H1 (cell line): ENCODE data around the gene MAP7D1. TPM values are rescaled to one million over a fixed set of nuclear protein-coding genes. Genes with fewer than 3 reads are reported as not detected.

Experiments used
- CTCF ChIA-PET: fragments of 300-600 bp; sonication (Branson Sonifier 250); formaldehyde crosslinking; loops from one replicate; lab custom pipeline; 2021; ENCODE audit not compliant: partially characterized antibody; lab: Charles Lee
- POLR2A ChIA-PET: fragments of 300-600 bp; sonication (Branson Sonifier 250); formaldehyde crosslinking; loops from one replicate; lab custom pipeline; 2021; ENCODE audit warnings: inconsistent platforms; ENCODE audit not compliant: partially characterized antibody; lab: Charles Lee
- DNase-seq, 2 experiments: peaks; one replicate each; pipeline versions ENCODE4 v3.0.0 to v3.0.0-alpha.2; 2010 to 2022; ENCODE audit warnings: low spot score in 2 of 2, low read depth in 1 of 2, mixed read lengths in 1 of 2
- FAIRE-seq: peaks from 2 replicates; lab custom pipeline; 2011; peaks lifted over from hg19 to GRCh38; lab: Jason Lieb, UNC
- H2AFZ ChIP-seq: 2 replicates; pipeline ENCODE4 v1.8.1; 2012; ENCODE audit warnings: low read length, inconsistent platforms
- H2AK5ac ChIP-seq: 2 replicates; pipeline ENCODE4 v1.6.1; 2013; ENCODE audit warnings: low read depth, low read length
- H2BK120ac ChIP-seq: replicated peaks from 2 replicates; pipeline ENCODE3; 2013; ENCODE audit warnings: low read depth, low read length, inconsistent platforms
- H2BK12ac ChIP-seq: 2 replicates; pipeline ENCODE4 v1.6.1; 2013; ENCODE audit warnings: low read depth, low read length
- H2BK15ac ChIP-seq: 2 replicates; pipeline ENCODE4 v1.6.1; 2013; ENCODE audit warnings: low read length
- H2BK20ac ChIP-seq: 2 replicates; pipeline ENCODE4 v1.6.1; 2013; ENCODE audit warnings: low read length
- H2BK5ac ChIP-seq: 2 replicates; pipeline ENCODE4 v1.6.1; 2013; ENCODE audit warnings: low read depth, low read length
- H3K14ac ChIP-seq: 2 replicates; pipeline ENCODE4 v1.6.1; 2013; ENCODE audit warnings: inconsistent platforms; ENCODE audit not compliant: insufficient read length
- H3K18ac ChIP-seq: 2 replicates; pipeline ENCODE4 v1.6.1; 2013; ENCODE audit warnings: low read length; ENCODE audit errors: extremely low read depth
- H3K23ac ChIP-seq: 2 replicates; pipeline ENCODE4 v1.6.1; 2013; ENCODE audit warnings: inconsistent platforms; ENCODE audit not compliant: insufficient read length
- H3K23me2 ChIP-seq: 2 replicates; pipeline ENCODE4 v1.6.1; 2013; ENCODE audit warnings: low read depth, low read length
- H3K27ac ChIP-seq: 2 replicates; pipeline ENCODE4 v1.6.1; 2011; ENCODE audit warnings: low read depth, low read length, inconsistent platforms
- H3K27me3 ChIP-seq, 4 experiments: replicated peaks in 1 of 4; 1 replicate in 1 of 4; 2 replicates in 3 of 4; pipeline versions ENCODE4 v1.6.1 to v1.8.1; 2011 to 2013; ENCODE audit warnings: low read length in 3 of 4, mild to moderate bottlenecking in 3 of 4, inconsistent platforms in 2 of 4, mixed read lengths in 2 of 4, moderate library complexity in 1 of 4; ENCODE audit not compliant: control insufficient read depth in 3 of 4, insufficient read depth in 3 of 4; ENCODE audit errors: extremely low read depth in 1 of 4
- H3K36me3 ChIP-seq, 4 experiments: 2 replicates each; pipeline versions ENCODE4 v1.6.1 to v1.8.1; 2011 to 2013; ENCODE audit warnings: mild to moderate bottlenecking in 4 of 4, low read length in 3 of 4, moderate library complexity in 2 of 4, control low read depth in 1 of 4, inconsistent platforms in 1 of 4; ENCODE audit not compliant: insufficient read depth in 4 of 4, control insufficient read depth in 2 of 4
- H3K4ac ChIP-seq: replicated peaks from 2 replicates; pipeline ENCODE3; 2013; ENCODE audit warnings: low read length, low read depth, mixed read lengths, inconsistent platforms; ENCODE audit not compliant: insufficient read length
- H3K4me1 ChIP-seq, 4 experiments: replicated peaks in 1 of 4; 1 replicate in 1 of 4; 2 replicates in 3 of 4; pipeline versions ENCODE4 v1.6.1 to v1.8.1; 2011 to 2013; ENCODE audit warnings: low read length in 3 of 4, inconsistent platforms in 2 of 4, mixed read lengths in 1 of 4; ENCODE audit not compliant: insufficient read depth in 4 of 4, control insufficient read depth in 3 of 4
- H3K4me2 ChIP-seq, 2 experiments: 2 replicates each; pipeline versions ENCODE4 v1.6.1 to v1.8.1; 2011 to 2013; ENCODE audit warnings: low read depth in 2 of 2, low read length in 2 of 2, control low read depth in 1 of 2, inconsistent platforms in 1 of 2, mild to moderate bottlenecking in 1 of 2; ENCODE audit not compliant: insufficient read depth in 1 of 2
- H3K4me3 ChIP-seq, 4 experiments: fragments of 200-600, 300-600 bp in 1 of 4; sonication (generic), shearing (Covaris generic), sonication (Bioruptor Twin) in 1 of 4; 2 replicates each; pipeline versions ENCODE4 v1.5.1 to v1.8.1; 2011 to 2016; ENCODE audit warnings: low read length in 4 of 4, low read depth in 3 of 4, control low read depth in 2 of 4, inconsistent platforms in 2 of 4, mild to moderate bottlenecking in 2 of 4, mixed read lengths in 1 of 4, moderate library complexity in 1 of 4; ENCODE audit not compliant: insufficient read depth in 2 of 4; ENCODE audit errors: extremely low read depth in 1 of 4
- H3K56ac ChIP-seq: replicated peaks from 2 replicates; pipeline ENCODE3; 2013; ENCODE audit warnings: low read depth, mild to moderate bottlenecking, mixed read lengths, low read length, inconsistent platforms; ENCODE audit not compliant: insufficient read length
- H3K79me1 ChIP-seq: 2 replicates; pipeline ENCODE4 v1.6.1; 2013; ENCODE audit warnings: low read depth, low read length, control low read depth
- H3K79me2 ChIP-seq, 2 experiments: 2 replicates each; pipeline versions ENCODE4 v1.6.1 to v1.8.1; 2012 to 2013; ENCODE audit warnings: low read length in 2 of 2, mild to moderate bottlenecking in 2 of 2, inconsistent platforms in 1 of 2; ENCODE audit not compliant: insufficient read depth in 2 of 2, control insufficient read depth in 1 of 2
- H3K9ac ChIP-seq, 4 experiments: replicated peaks in 1 of 4; 1 replicate in 1 of 4; 2 replicates in 3 of 4; pipeline versions ENCODE4 v1.6.1 to v1.8.1; 2011 to 2013; ENCODE audit warnings: low read depth in 3 of 4, low read length in 3 of 4, control low read depth in 2 of 4, mild to moderate bottlenecking in 2 of 4, moderate library complexity in 2 of 4, inconsistent platforms in 1 of 4; ENCODE audit errors: extremely low read depth in 1 of 4
- H3K9me3 ChIP-seq, 2 experiments: 2 replicates each; pipeline versions ENCODE4 v1.6.1 to v1.8.1; 2012 to 2013; ENCODE audit warnings: mild to moderate bottlenecking in 2 of 2, moderate library complexity in 2 of 2, control low read depth in 1 of 2, inconsistent platforms in 1 of 2, low read depth in 1 of 2, low read length in 1 of 2, mixed read lengths in 1 of 2; ENCODE audit not compliant: insufficient read depth in 2 of 2
- H4K20me1 ChIP-seq, 2 experiments: replicated peaks in 1 of 2; 2 replicates each; pipeline versions ENCODE3 to v1.8.1; 2011 to 2013; ENCODE audit warnings: inconsistent platforms in 2 of 2, low read length in 2 of 2, mild to moderate bottlenecking in 1 of 2; ENCODE audit not compliant: insufficient read depth in 2 of 2, control insufficient read depth in 1 of 2
- H4K5ac ChIP-seq: 2 replicates; pipeline ENCODE4 v1.6.1; 2013; ENCODE audit warnings: low read length, low read depth, mixed read lengths, inconsistent platforms; ENCODE audit not compliant: insufficient read length
- H4K8ac ChIP-seq: 2 replicates; pipeline ENCODE4 v1.8.0; 2013; ENCODE audit warnings: mild to moderate bottlenecking, moderate library complexity, low read length, inconsistent platforms; ENCODE audit not compliant: insufficient read depth; ENCODE audit errors: extremely low read depth
- H4K91ac ChIP-seq: replicated peaks from 2 replicates; pipeline ENCODE3; 2013; ENCODE audit warnings: low read length, mixed read lengths, inconsistent platforms; ENCODE audit not compliant: insufficient read length
- CHD2 ChIP-seq: IDR thresholded peaks from 2 replicates; pipeline ENCODE4 v1.6.1; 2012; ENCODE audit warnings: low read length, improper control_type of control experiment
- CTBP2 ChIP-seq: IDR thresholded peaks from 2 replicates; pipeline ENCODE4 v1.7.0; 2011; ENCODE audit warnings: borderline replicate concordance, mild to moderate bottlenecking, moderate library complexity, mixed read lengths, low read length; ENCODE audit not compliant: insufficient read depth, insufficient read length
- CTCF ChIP-seq, 3 experiments: IDR thresholded peaks; 1 replicate in 2 of 3; 2 replicates in 1 of 3; pipeline versions ENCODE4 v1.5.1 to v1.6.1; 2011; ENCODE audit warnings: low read length in 3 of 3, mild to moderate bottlenecking in 3 of 3, inconsistent platforms in 2 of 3, low read depth in 1 of 3, moderate library complexity in 1 of 3; ENCODE audit not compliant: insufficient read depth in 1 of 3; ENCODE audit errors: control extremely low read depth in 1 of 3
- HDAC6 ChIP-seq: IDR thresholded peaks from one replicate; pipeline ENCODE4 v1.7.1; 2012; ENCODE audit warnings: low read depth, mild to moderate bottlenecking, inconsistent platforms, low read length, moderate library complexity
- KDM4A ChIP-seq: IDR thresholded peaks from one replicate; pipeline ENCODE4 v1.7.1; 2012; ENCODE audit warnings: low read depth, mild to moderate bottlenecking, moderate library complexity, low read length, inconsistent platforms; ENCODE audit not compliant: severe bottlenecking
- RFX5 ChIP-seq: IDR thresholded peaks from 2 replicates; pipeline ENCODE4 v1.6.1; 2011; ENCODE audit warnings: low read depth, low read length, improper control_type of control experiment, borderline replicate concordance
- SAP30 ChIP-seq: fragments of 300-600 bp; sonication (generic); IDR thresholded peaks from 2 replicates; pipeline ENCODE4 v1.7.1; 2012; ENCODE audit warnings: low read length, moderate library complexity, mild to moderate bottlenecking, inconsistent platforms; ENCODE audit not compliant: insufficient read depth, insufficient replicate concordance
- SIN3A ChIP-seq, 2 experiments: IDR thresholded peaks in 1 of 2; conservative IDR thresholded peaks in 1 of 2; 2 replicates each; pipeline ENCODE4 v1.6.1; 2011 to 2012; ENCODE audit warnings: low read length in 2 of 2, improper control_type of control experiment in 1 of 2, low read depth in 1 of 2, mild to moderate bottlenecking in 1 of 2
- SIRT6 ChIP-seq: IDR thresholded peaks from one replicate; pipeline ENCODE4 v1.7.1; 2012; ENCODE audit warnings: low read length, inconsistent platforms
- SP1 ChIP-seq: IDR thresholded peaks from 2 replicates; pipeline ENCODE4 v1.6.1; 2011; ENCODE audit warnings: low read depth, low read length
- SP2 ChIP-seq: IDR thresholded peaks from 2 replicates; pipeline ENCODE4 v1.6.1; 2012; ENCODE audit warnings: mild to moderate bottlenecking, low read length, inconsistent platforms
- WGBS, 2 experiments: shearing (Covaris generic) in 1 of 2; methylation state at CpG; one replicate each; pipeline versions ENCODE4 v1.1.6 to v1.1.7; 2013 to 2015; ENCODE audit warnings: low lambda C conversion rate in 2 of 2, mixed read lengths in 2 of 2, inconsistent platforms in 1 of 2, low coverage in 1 of 2, missing lambda C conversion rate in 1 of 2; ENCODE audit not compliant: insufficient replicate concordance in 2 of 2, insufficient coverage in 1 of 2, insufficient read length in 1 of 2; ENCODE audit errors: extremely low coverage in 1 of 2, missing lambda C conversion rate in 1 of 2; 5-methylcytosine and 5-hydroxymethylcytosine counted together
- polyA plus RNA-seq, 7 experiments: library from polyadenylated mRNA; depleted of rRNA in 3 of 7; stranded (reverse) in 5 of 7; unstranded in 2 of 7; fragments of >200 nt in 5 of 7; fragments of 200-250 nt in 2 of 7; gene quantifications; 1 replicate in 5 of 7; 2 replicates in 1 of 7; 4 replicates in 1 of 7; pipeline versions ENCODE4 v1.2.1 to v1.2.3, GENCODE V29; 2011 to 2013; ENCODE audit warnings: missing spikeins in 2 of 7, mixed read lengths in 2 of 7
- total RNA-seq: library from RNA; stranded (reverse); fragmentation: NEBNext Ultra II Directional; extraction: Animal tissue kit (Norgen Biotek cat#: 25700); gene quantifications from 2 replicates; pipeline ENCODE4 v1.2.1, GENCODE V29; 2021

Gene MAP7D1
- total and polyA plus RNA-seq, 2 of the 8 experiments (the other 6 are each of a cell fraction or from before 2014, with no cell fraction given) = 18.2 to 52.4 TPM

- H4K5ac ChIP-seq = no peak overlapping the region
- peaks cover 11 to 24% (median 17%) of the 10 kb centered on the region in 4 experiments for H3K4me1 ChIP-seq
- ChIA-PET CTCF (interaction anchor here (2.6 to 10.1 kb wide), 8 partner anchors 10 to 149 kb away, joined by 8 to 261 read pairs (median 43); partner anchors contain the start of gene THRAP3), POLR2A (interaction anchor here (0.9 to 5.4 kb wide), 7 partner anchors 9 to 235 kb away, joined by 3 to 49 read pairs (median 3); partner anchors contain the start of genes SH3D21 and THRAP3)
- H3K23me2 ChIP-seq = peaks cover 9% of the 10 kb centered on the region
- peaks cover 0 to 3% of the 10 kb centered on the region in 2 experiments; a peak in 1 of 4 replicates for H3K79me2 ChIP-seq
- H4K91ac ChIP-seq = no peak overlapping the region
- no peak for FAIRE-seq
- peak overlapping the region; percentile 26; the same call in 1 of the 2 replicates for H4K8ac ChIP-seq
- H3K4ac ChIP-seq = no peak overlapping the region
- H2BK12ac ChIP-seq = no peak overlapping the region
- H2BK120ac ChIP-seq = no peak overlapping the region
- H3K14ac ChIP-seq = no peak overlapping the region
- no peak overlapping the region for H2AFZ ChIP-seq
- H3K36me3 ChIP-seq = no peaks in the 10 kb centered on the region
- no peak overlapping the region for H3K56ac ChIP-seq
- H3K4me2 ChIP-seq = no peak overlapping the region
- no peak overlapping the region for H2BK15ac ChIP-seq
- no peaks in the 10 kb centered on the region for H3K79me1 ChIP-seq
- H4K20me1 ChIP-seq = peaks cover 0 to 2% of the 10 kb centered on the region in 2 experiments
- H3K9ac ChIP-seq = no peak overlapping the region
- H3K27me3 ChIP-seq = peaks cover 11 to 29% (median 25%) of the 10 kb centered on the region in 4 experiments
- 64% methylated on average over 3 of the region's 3 CpGs; no CpG with 5 or more reads in 1 of the 2 experiments for WGBS, 2 experiments
- H2BK5ac ChIP-seq = no peak overlapping the region
- H3K18ac ChIP-seq = no peak overlapping the region
- no peaks in the 10 kb centered on the region for H3K9me3 ChIP-seq
- H3K23ac ChIP-seq = no peak overlapping the region
- H2BK20ac ChIP-seq = no peak overlapping the region
- no peak overlapping the region for H3K4me3 ChIP-seq
- no peak for DNase-seq
- no peak overlapping the region for H3K27ac ChIP-seq
- no peak overlapping the region for H2AK5ac ChIP-seq
- TF ChIP-seq HDAC6 = no peak
- TF ChIP-seq CTBP2 = no peak
- no peak for TF ChIP-seq KDM4A
- TF ChIP-seq CHD2 = no peak
- TF ChIP-seq SIRT6 = no peak
- no peak for TF ChIP-seq CTCF (IDR thresholded peaks at IDR 0.05; ENCODE audit: control extremely low read depth in 1 of 3, insufficient read depth in 1 of 3, low read depth in 1 of 3, low read length in 3 of 3)
- TF ChIP-seq SIN3A (conservative IDR thresholded peaks at IDR 0.05 in 1 of 2, IDR thresholded peaks at IDR 0.05 in 1 of 2; ENCODE audit: low read depth in 1 of 2, low read length in 2 of 2) = no peak
- TF ChIP-seq SAP30 = no peak
- no peak for TF ChIP-seq RFX5
- no peak for TF ChIP-seq SP2
- no peak for TF ChIP-seq SP1
Measured at GRCh38 chr1:36151845-36152203, 4.1 kb upstream of the MAP7D1 start.
